H1 (cell line): Measurements from ENCODE around the gene TPP1. TPM values are rescaled to one million over a fixed set of nuclear protein-coding genes. Genes with fewer than 3 reads are reported as not detected.

Experiments used
- CTCF ChIA-PET: fragments of 300-600 bp; sonication (Branson Sonifier 250); formaldehyde crosslinking; loops from one replicate; lab custom pipeline; 2021; ENCODE audit not compliant: partially characterized antibody; lab: Charles Lee
- POLR2A ChIA-PET: fragments of 300-600 bp; sonication (Branson Sonifier 250); formaldehyde crosslinking; loops from one replicate; lab custom pipeline; 2021; ENCODE audit warnings: inconsistent platforms; ENCODE audit not compliant: partially characterized antibody; lab: Charles Lee
- DNase-seq, 2 experiments: peaks; one replicate each; pipeline versions ENCODE4 v3.0.0 to v3.0.0-alpha.2; 2010 to 2022; ENCODE audit warnings: low spot score in 2 of 2, low read depth in 1 of 2, mixed read lengths in 1 of 2
- FAIRE-seq: peaks from 2 replicates; lab custom pipeline; 2011; peaks lifted over from hg19 to GRCh38; lab: Jason Lieb, UNC
- H2AFZ ChIP-seq: 2 replicates; pipeline ENCODE4 v1.8.1; 2012; ENCODE audit warnings: low read length, inconsistent platforms
- H2AK5ac ChIP-seq: 2 replicates; pipeline ENCODE4 v1.6.1; 2013; ENCODE audit warnings: low read depth, low read length
- H2BK120ac ChIP-seq: replicated peaks from 2 replicates; pipeline ENCODE3; 2013; ENCODE audit warnings: low read depth, low read length, inconsistent platforms
- H2BK12ac ChIP-seq: 2 replicates; pipeline ENCODE4 v1.6.1; 2013; ENCODE audit warnings: low read depth, low read length
- H2BK15ac ChIP-seq: 2 replicates; pipeline ENCODE4 v1.6.1; 2013; ENCODE audit warnings: low read length
- H2BK20ac ChIP-seq: 2 replicates; pipeline ENCODE4 v1.6.1; 2013; ENCODE audit warnings: low read length
- H2BK5ac ChIP-seq: 2 replicates; pipeline ENCODE4 v1.6.1; 2013; ENCODE audit warnings: low read depth, low read length
- H3K14ac ChIP-seq: 2 replicates; pipeline ENCODE4 v1.6.1; 2013; ENCODE audit warnings: inconsistent platforms; ENCODE audit not compliant: insufficient read length
- H3K18ac ChIP-seq: 2 replicates; pipeline ENCODE4 v1.6.1; 2013; ENCODE audit warnings: low read length; ENCODE audit errors: extremely low read depth
- H3K23ac ChIP-seq: 2 replicates; pipeline ENCODE4 v1.6.1; 2013; ENCODE audit warnings: inconsistent platforms; ENCODE audit not compliant: insufficient read length
- H3K23me2 ChIP-seq: 2 replicates; pipeline ENCODE4 v1.6.1; 2013; ENCODE audit warnings: low read depth, low read length
- H3K27ac ChIP-seq: 2 replicates; pipeline ENCODE4 v1.6.1; 2011; ENCODE audit warnings: low read depth, low read length, inconsistent platforms
- H3K27me3 ChIP-seq, 4 experiments: replicated peaks in 1 of 4; 1 replicate in 1 of 4; 2 replicates in 3 of 4; pipeline versions ENCODE4 v1.6.1 to v1.8.1; 2011 to 2013; ENCODE audit warnings: low read length in 3 of 4, mild to moderate bottlenecking in 3 of 4, inconsistent platforms in 2 of 4, mixed read lengths in 2 of 4, moderate library complexity in 1 of 4; ENCODE audit not compliant: control insufficient read depth in 3 of 4, insufficient read depth in 3 of 4; ENCODE audit errors: extremely low read depth in 1 of 4
- H3K36me3 ChIP-seq, 4 experiments: 2 replicates each; pipeline versions ENCODE4 v1.6.1 to v1.8.1; 2011 to 2013; ENCODE audit warnings: mild to moderate bottlenecking in 4 of 4, low read length in 3 of 4, moderate library complexity in 2 of 4, control low read depth in 1 of 4, inconsistent platforms in 1 of 4; ENCODE audit not compliant: insufficient read depth in 4 of 4, control insufficient read depth in 2 of 4
- H3K4ac ChIP-seq: replicated peaks from 2 replicates; pipeline ENCODE3; 2013; ENCODE audit warnings: low read length, low read depth, mixed read lengths, inconsistent platforms; ENCODE audit not compliant: insufficient read length
- H3K4me1 ChIP-seq, 4 experiments: replicated peaks in 1 of 4; 1 replicate in 1 of 4; 2 replicates in 3 of 4; pipeline versions ENCODE4 v1.6.1 to v1.8.1; 2011 to 2013; ENCODE audit warnings: low read length in 3 of 4, inconsistent platforms in 2 of 4, mixed read lengths in 1 of 4; ENCODE audit not compliant: insufficient read depth in 4 of 4, control insufficient read depth in 3 of 4
- H3K4me2 ChIP-seq, 2 experiments: 2 replicates each; pipeline versions ENCODE4 v1.6.1 to v1.8.1; 2011 to 2013; ENCODE audit warnings: low read depth in 2 of 2, low read length in 2 of 2, control low read depth in 1 of 2, inconsistent platforms in 1 of 2, mild to moderate bottlenecking in 1 of 2; ENCODE audit not compliant: insufficient read depth in 1 of 2
- H3K4me3 ChIP-seq, 4 experiments: fragments of 200-600, 300-600 bp in 1 of 4; sonication (generic), shearing (Covaris generic), sonication (Bioruptor Twin) in 1 of 4; 2 replicates each; pipeline versions ENCODE4 v1.5.1 to v1.8.1; 2011 to 2016; ENCODE audit warnings: low read length in 4 of 4, low read depth in 3 of 4, control low read depth in 2 of 4, inconsistent platforms in 2 of 4, mild to moderate bottlenecking in 2 of 4, mixed read lengths in 1 of 4, moderate library complexity in 1 of 4; ENCODE audit not compliant: insufficient read depth in 2 of 4; ENCODE audit errors: extremely low read depth in 1 of 4
- H3K56ac ChIP-seq: replicated peaks from 2 replicates; pipeline ENCODE3; 2013; ENCODE audit warnings: low read depth, mild to moderate bottlenecking, mixed read lengths, low read length, inconsistent platforms; ENCODE audit not compliant: insufficient read length
- H3K79me1 ChIP-seq: 2 replicates; pipeline ENCODE4 v1.6.1; 2013; ENCODE audit warnings: low read depth, low read length, control low read depth
- H3K79me2 ChIP-seq, 2 experiments: 2 replicates each; pipeline versions ENCODE4 v1.6.1 to v1.8.1; 2012 to 2013; ENCODE audit warnings: low read length in 2 of 2, mild to moderate bottlenecking in 2 of 2, inconsistent platforms in 1 of 2; ENCODE audit not compliant: insufficient read depth in 2 of 2, control insufficient read depth in 1 of 2
- H3K9ac ChIP-seq, 4 experiments: replicated peaks in 1 of 4; 1 replicate in 1 of 4; 2 replicates in 3 of 4; pipeline versions ENCODE4 v1.6.1 to v1.8.1; 2011 to 2013; ENCODE audit warnings: low read depth in 3 of 4, low read length in 3 of 4, control low read depth in 2 of 4, mild to moderate bottlenecking in 2 of 4, moderate library complexity in 2 of 4, inconsistent platforms in 1 of 4; ENCODE audit errors: extremely low read depth in 1 of 4
- H3K9me3 ChIP-seq, 2 experiments: 2 replicates each; pipeline versions ENCODE4 v1.6.1 to v1.8.1; 2012 to 2013; ENCODE audit warnings: mild to moderate bottlenecking in 2 of 2, moderate library complexity in 2 of 2, control low read depth in 1 of 2, inconsistent platforms in 1 of 2, low read depth in 1 of 2, low read length in 1 of 2, mixed read lengths in 1 of 2; ENCODE audit not compliant: insufficient read depth in 2 of 2
- H4K20me1 ChIP-seq, 2 experiments: replicated peaks in 1 of 2; 2 replicates each; pipeline versions ENCODE3 to v1.8.1; 2011 to 2013; ENCODE audit warnings: inconsistent platforms in 2 of 2, low read length in 2 of 2, mild to moderate bottlenecking in 1 of 2; ENCODE audit not compliant: insufficient read depth in 2 of 2, control insufficient read depth in 1 of 2
- H4K5ac ChIP-seq: 2 replicates; pipeline ENCODE4 v1.6.1; 2013; ENCODE audit warnings: low read length, low read depth, mixed read lengths, inconsistent platforms; ENCODE audit not compliant: insufficient read length
- H4K8ac ChIP-seq: 2 replicates; pipeline ENCODE4 v1.8.0; 2013; ENCODE audit warnings: mild to moderate bottlenecking, moderate library complexity, low read length, inconsistent platforms; ENCODE audit not compliant: insufficient read depth; ENCODE audit errors: extremely low read depth
- H4K91ac ChIP-seq: replicated peaks from 2 replicates; pipeline ENCODE3; 2013; ENCODE audit warnings: low read length, mixed read lengths, inconsistent platforms; ENCODE audit not compliant: insufficient read length
- JUN ChIP-seq: IDR thresholded peaks from 2 replicates; pipeline ENCODE4 v1.6.1; 2011; ENCODE audit warnings: low read depth, mild to moderate bottlenecking, improper control_type of control experiment, low read length
- POLR2A ChIP-seq, 2 experiments: IDR thresholded peaks; 1 replicate in 1 of 2; 2 replicates in 1 of 2; pipeline ENCODE4 v1.6.1; 2011; ENCODE audit warnings: low read depth in 2 of 2, low read length in 2 of 2, mild to moderate bottlenecking in 2 of 2; ENCODE audit errors: control extremely low read depth in 1 of 2
- WGBS, 2 experiments: shearing (Covaris generic) in 1 of 2; methylation state at CpG; one replicate each; pipeline versions ENCODE4 v1.1.6 to v1.1.7; 2013 to 2015; ENCODE audit warnings: low lambda C conversion rate in 2 of 2, mixed read lengths in 2 of 2, inconsistent platforms in 1 of 2, low coverage in 1 of 2, missing lambda C conversion rate in 1 of 2; ENCODE audit not compliant: insufficient replicate concordance in 2 of 2, insufficient coverage in 1 of 2, insufficient read length in 1 of 2; ENCODE audit errors: extremely low coverage in 1 of 2, missing lambda C conversion rate in 1 of 2; 5-methylcytosine and 5-hydroxymethylcytosine counted together
- polyA plus RNA-seq, 7 experiments: library from polyadenylated mRNA; depleted of rRNA in 3 of 7; stranded (reverse) in 5 of 7; unstranded in 2 of 7; fragments of >200 nt in 5 of 7; fragments of 200-250 nt in 2 of 7; gene quantifications; 1 replicate in 5 of 7; 2 replicates in 1 of 7; 4 replicates in 1 of 7; pipeline versions ENCODE4 v1.2.1 to v1.2.3, GENCODE V29; 2011 to 2013; ENCODE audit warnings: missing spikeins in 2 of 7, mixed read lengths in 2 of 7
- total RNA-seq: library from RNA; stranded (reverse); fragmentation: NEBNext Ultra II Directional; extraction: Animal tissue kit (Norgen Biotek cat#: 25700); gene quantifications from 2 replicates; pipeline ENCODE4 v1.2.1, GENCODE V29; 2021

Gene TPP1
- total and polyA plus RNA-seq, 2 of the 8 experiments (the other 6 are each of a cell fraction or from before 2014, with no cell fraction given), result 36.1 to 77.5 TPM

DNA sequence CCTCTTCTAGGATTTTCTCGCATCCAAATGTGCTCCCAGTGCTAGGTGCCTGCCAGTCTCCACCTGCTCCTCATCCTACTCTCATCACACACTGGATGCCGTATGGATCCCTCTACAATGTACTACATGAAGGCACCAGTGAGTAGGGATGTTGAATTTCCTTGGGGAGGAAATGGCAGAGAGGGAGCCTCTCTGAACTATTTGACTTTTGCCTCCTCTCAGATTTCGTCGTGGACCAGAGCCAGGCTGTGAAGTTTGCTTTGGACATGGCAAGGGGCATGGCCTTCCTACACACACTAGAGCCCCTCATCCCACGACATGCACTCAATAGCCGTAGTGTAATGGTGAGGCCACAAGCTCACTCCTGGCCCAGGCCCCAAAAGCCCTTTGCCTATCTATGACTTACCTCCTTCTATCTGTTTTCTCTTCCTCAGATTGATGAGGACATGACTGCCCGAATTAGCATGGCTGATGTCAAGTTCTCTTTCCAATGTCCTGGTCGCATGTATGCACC, 9.7 kb downstream of the TPP1 start:
- Histone ChIP-seq H3K18ac (no peak overlapping the region), H3K36me3 (peaks cover 17 to 36% (median 31%) of the 10 kb centered on the region in 4 experiments), H3K23me2 (peaks cover 11% of the 10 kb centered on the region), H4K8ac (no peak overlapping the region), H3K79me2 (peaks cover 0 to 36% of the 10 kb centered on the region in 2 experiments; a peak in 2 of 4 replicates), H3K4me3 (no peak overlapping the region), H3K4me1 (peaks cover 4 to 25% (median 12%) of the 10 kb centered on the region in 4 experiments), H3K56ac (no peak overlapping the region), H3K4me2 (no peak overlapping the region), H2BK120ac (no peak overlapping the region), H3K4ac (no peak overlapping the region), H3K79me1 (peaks cover 5% of the 10 kb centered on the region; the same call in 1 of the 2 replicates), H2BK20ac (no peak overlapping the region), H4K5ac (no peak overlapping the region), H3K23ac (no peak overlapping the region), H2AK5ac (no peak overlapping the region), H2AFZ (no peak overlapping the region), H4K20me1 (no peaks in the 10 kb centered on the region), H2BK12ac (no peak overlapping the region), H4K91ac (no peak overlapping the region), H3K9ac (no peak overlapping the region), H3K27me3 (no peaks in the 10 kb centered on the region), H3K9me3 (no peaks in the 10 kb centered on the region), H3K27ac (no peak overlapping the region), H2BK15ac (no peak overlapping the region), H2BK5ac (no peak overlapping the region), H3K14ac (no peak overlapping the region)
- no peak for DNase-seq
- FAIRE-seq, result no peak
- CTCF ChIA-PET, result interaction anchor here (1.1 kb wide), 1 partner anchor 78 kb away, joined by 3 read pairs; no protein-coding TSS in a partner anchor
- 89% methylated on average over 8 of the region's 8 CpGs; no CpG with 5 or more reads in 1 of the 2 experiments for WGBS, 2 experiments
- POLR2A ChIA-PET, result interaction anchor here (0.6 to 4.8 kb wide), 8 partner anchors 9 to 123 kb away, joined by 3 to 31 read pairs (median 4); partner anchors contain the start of gene TPP1
- TF ChIP-seq JUN, result no peak
- 0 out of 3 replicates have a peak, but pooled peaks of 1 of the 2 experiments have one; percentile 33 for TF ChIP-seq POLR2A (IDR thresholded peaks at IDR 0.05; ENCODE audit: control extremely low read depth in 1 of 2, low read depth in 2 of 2, low read length in 2 of 2)
